NCI-H2196 (cell line): ENCODE data around the gene TBC1D22A.

ENCODE experiments used
- DNase-seq: peaks from one replicate; lab custom pipeline; 2025; ENCODE audit not compliant: unreplicated experiment; lab: John Stamatoyannopoulos, UW

The TBC1D22A gene

GRCh38 chr22:47089374-47089773 is 326.9 kb downstream of the TBC1D22A start:
- no peak for DNase-seq

GRCh38 chr22:47089796-47090460 is 327.5 kb downstream of the TBC1D22A start:
- no peak for DNase-seq

- no peak for DNase-seq
Observed at GRCh38 chr22:47090591-47091245, 328.3 kb downstream of the TBC1D22A start.

- DNase-seq = no peak
Observed at GRCh38 chr22:47091246-47091651, 328.8 kb downstream of the TBC1D22A start.

DNA sequence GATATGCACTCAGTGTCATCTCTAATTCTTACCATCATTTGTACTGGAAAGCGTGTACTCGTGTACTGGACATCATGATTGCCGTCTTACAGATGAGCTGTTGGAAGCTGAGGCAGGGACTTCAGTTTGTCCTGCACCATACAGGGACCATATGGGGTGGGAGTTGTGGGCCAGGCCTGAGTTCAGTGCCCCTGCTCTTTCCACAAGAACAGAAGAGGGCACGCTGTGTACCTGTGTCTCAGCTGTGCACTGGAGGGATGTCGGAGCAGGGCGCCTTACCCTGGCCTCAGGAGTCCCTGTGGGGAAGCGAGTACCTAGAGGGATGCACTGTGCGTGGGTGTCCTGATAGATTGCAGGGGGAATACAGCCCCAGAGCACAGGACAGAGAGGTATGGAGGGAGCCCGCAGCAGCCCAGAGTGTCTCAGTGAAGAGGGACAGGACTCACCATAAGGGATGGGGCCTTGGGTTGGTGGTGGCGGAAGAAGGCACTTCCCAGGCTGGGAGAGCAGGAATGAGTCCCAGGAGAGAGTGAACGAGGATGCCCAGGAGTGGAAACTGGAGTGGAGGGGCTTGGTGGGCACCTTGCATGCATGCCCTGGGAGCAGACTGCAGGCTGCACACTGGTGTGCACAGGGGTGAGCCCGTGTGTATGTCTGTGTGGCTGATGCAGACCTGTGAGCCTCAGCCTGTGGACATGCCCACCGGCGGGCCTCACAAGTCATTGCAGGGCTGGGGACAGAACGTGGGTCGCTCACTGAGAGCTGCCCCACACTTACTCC is 329.7 kb downstream of the TBC1D22A start:
- no peak for DNase-seq

DNA sequence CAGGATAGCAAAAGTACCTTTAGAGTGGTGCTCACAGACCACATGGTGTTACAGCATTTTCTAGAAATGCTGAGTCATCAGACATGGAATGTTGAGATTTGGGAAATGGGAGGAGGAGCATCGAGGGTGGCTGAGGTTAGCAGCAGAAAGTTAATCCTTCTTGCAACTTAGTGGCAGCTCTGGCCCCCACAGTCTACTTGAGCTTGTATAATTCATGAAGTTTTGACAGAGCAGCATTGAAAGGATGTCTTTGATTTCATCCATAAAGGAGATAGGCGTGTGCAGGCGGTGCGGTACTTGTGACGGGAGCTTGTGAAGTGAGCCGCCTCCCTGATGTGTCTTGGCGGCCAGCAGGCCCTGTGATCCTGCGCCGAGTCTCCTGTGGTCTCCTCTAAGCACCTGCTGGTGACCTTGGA is 330.5 kb downstream of the TBC1D22A start:
- DNase-seq = no peak

DNA sequence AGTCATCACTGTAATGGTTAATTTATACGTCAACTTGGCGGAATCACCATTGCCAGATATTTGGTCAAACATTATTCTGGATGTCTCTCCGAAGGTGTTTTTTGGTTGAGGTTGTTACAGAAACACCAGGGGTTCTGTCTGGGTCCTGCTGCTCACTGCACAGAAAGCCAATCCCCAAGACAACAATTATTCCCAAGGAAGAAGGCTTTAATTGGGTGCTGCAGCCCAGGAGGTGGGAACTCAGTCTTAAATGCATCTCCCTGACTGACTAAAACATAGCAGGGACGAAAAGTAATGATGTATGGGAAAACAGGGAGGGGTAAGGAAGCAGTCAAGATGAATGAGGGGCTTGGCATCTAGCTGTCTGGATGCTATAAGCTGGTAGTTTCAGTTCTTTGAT is 331.3 kb downstream of the TBC1D22A start:
- no peak for DNase-seq

DNA sequence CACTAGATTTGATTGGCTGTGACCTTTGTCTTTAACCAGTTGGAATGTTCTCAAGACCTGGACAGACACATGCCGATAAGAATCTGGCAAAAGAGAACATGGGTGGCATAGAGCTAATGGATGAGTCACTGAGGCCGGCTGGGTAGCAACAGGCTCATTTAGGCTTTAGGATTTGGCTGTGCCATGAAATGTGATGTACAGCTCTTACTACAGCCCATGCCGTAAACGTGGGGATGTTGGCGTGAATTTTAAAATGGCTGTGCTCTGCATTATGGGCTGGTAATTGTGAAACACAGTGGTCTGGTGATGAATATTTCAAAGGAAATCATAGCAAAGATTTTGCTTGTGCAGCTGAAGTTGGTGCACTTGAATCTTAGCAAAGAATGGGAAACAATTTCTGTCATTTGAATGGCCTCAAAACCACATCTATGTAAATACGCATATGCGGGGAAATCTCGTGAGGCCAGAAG is 332.4 kb downstream of the TBC1D22A start:
- DNase-seq = no peak

GRCh38 chr22:47095395-47096122 is 333.1 kb downstream of the TBC1D22A start:
- no peak for DNase-seq

GRCh38 chr22:47098121-47098520 is 335.7 kb downstream of the TBC1D22A start:
- no peak for DNase-seq

GRCh38 chr22:47098554-47098953 is 336.1 kb downstream of the TBC1D22A start:
- DNase-seq = no peak

DNA sequence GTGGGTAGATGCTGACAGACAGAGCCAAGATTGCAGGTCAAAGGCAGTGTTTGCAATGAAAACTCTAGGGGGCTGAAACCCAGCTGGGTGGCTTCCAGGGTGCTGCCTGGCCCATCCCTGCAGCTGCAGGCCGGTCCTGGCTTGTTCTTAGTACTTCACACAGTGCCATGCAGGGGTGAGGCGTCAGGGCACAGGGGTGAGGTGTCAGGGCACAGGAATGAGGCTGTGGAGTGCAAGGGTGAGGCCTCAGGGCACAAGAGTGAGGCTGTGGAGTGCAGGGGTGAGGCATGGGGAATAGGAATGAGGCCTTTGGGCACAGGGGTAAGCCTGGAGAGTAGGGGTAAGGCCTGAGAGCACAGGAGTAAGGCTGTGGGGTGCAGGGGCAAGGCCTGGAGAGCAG is 337.6 kb downstream of the TBC1D22A start:
- no peak for DNase-seq

DNA sequence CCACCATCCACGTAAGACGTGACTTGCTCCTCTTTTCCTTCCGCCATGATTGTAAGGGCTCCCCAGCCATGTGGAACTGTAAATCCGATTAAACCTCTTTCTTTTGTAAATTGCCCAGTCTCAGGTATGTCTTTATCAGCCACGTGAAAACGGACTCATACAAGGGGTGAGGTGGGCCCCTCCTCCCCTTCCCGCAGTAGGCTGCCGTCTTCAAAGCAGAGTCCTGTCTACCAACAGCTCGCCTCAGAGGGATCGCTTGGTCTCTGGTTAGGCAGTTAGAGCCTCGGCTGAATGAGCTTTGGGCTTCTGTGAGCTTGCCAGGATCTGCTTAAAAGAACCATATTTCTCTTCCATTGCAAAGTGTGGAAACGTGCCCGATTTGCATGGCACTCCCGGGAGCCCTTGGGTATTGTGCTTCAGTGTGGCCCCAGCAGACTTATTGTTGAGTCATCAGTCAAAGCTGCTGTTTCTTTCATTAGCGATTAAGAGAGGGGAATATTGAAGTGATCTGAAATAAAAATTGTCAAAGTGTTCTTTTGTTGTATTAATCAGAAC is 338.3 kb downstream of the TBC1D22A start:
- DNase-seq = no peak

- DNase-seq = no peak
Observed at GRCh38 chr22:47101321-47101885, 339.0 kb downstream of the TBC1D22A start.

DNA sequence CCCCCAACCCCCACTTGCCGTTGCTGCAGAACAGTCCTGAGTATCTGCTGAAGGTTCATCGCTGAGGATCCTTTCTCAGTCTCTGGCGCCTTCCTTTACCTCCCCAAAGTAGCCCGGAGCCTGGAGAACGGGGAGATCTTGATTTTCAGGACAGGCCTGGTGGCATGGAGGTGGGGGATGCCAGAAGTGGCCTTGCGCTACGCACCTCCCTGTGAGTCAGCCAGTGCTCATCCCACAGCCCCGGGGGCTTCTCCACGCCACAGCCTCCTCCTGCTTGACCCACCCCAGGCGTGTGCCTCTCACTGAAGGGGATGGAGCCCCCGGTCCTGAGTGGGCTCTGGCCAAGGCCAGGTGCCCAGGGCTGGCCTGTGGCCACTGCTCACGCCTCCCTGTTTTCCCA is 339.6 kb downstream of the TBC1D22A start:
- DNase-seq = no peak

DNA sequence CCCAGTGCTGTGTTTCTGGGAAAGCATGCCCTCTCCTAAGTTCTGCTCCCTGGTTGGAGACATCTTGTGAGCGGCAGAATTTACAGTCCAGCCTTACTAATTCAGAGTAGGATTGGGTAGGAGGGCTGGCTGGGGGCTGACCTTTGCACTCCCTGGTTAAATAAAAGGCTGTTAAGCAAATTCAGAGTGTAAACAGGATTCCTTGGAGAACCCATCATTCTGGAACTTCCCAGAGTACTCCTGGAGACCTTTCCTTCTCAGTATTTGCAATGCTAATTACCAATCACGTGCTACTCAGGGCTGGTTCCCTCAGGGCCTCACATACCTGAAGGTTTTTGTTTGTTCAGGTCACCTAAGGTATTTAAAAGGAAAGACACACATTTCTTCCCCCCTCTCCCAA is 340.2 kb downstream of the TBC1D22A start:
- DNase-seq = no peak

GRCh38 chr22:47105085-47105484 is 342.6 kb downstream of the TBC1D22A start:
- DNase-seq = no peak

GRCh38 chr22:47106806-47107205 is 344.4 kb downstream of the TBC1D22A start:
- DNase-seq = no peak

- DNase-seq = no peak
Observed at GRCh38 chr22:47107431-47107830, 345.0 kb downstream of the TBC1D22A start.

DNA sequence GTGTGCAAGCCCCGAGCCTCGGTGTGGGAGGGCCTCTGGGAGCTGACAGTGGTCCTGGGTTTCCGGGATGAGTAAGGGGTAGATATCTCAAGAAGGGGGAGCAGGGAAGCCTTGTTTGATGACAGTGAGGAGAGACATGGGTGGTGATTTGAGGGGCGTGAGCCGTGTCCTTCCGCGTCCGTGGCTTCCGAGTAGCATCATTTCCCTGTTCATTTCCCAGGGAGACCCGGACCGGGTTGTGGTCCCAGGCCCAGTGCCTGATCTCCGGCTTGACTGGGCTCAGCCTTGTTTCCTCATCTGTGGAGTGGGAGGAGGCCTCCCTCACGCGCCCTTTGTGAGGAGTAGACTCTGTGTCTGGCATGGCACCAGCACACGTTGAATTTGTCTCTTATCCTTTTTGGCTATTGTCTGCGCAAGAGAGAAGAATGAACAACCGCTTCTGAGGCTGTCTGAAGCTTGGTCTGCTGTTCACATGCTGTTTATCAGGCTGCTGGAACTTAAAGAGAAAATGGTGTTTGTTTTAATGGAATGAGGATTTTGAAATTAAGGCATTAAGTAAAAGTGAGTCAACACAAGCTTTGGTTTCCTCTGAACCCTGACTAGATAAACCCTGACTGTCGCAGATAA is 348.5 kb downstream of the TBC1D22A start:
- DNase-seq = no peak
